ENCODE results near the gene FAM120A. TPM values are rescaled to one million over a fixed set of nuclear protein-coding genes. Genes with fewer than 3 reads are reported as not detected.

FAM120A gene
- total and polyA plus RNA-seq, 7 experiments from 2014 or later, result 9.0 to 136 (median 80.2) TPM

Small RNA genes lying within 50 kb of the gene (microRNA-seq; reads per million reads assigned to microRNA genes)
- not detected for gene MIR548AU (ENCODE audit: borderline microRNAs expressed)

Other genes starting within 250 kb of the FAM120A start
- 10 to 100 TPM; 36.7 to 49.5 (median 42.3) TPM for gene FAM120AOS, start 1.9 kb downstream of the FAM120A start, total RNA-seq
- 10 to 100 TPM; 54.8 to 62.1 TPM for gene FAM120AOS, start 1.9 kb downstream of the FAM120A start, polyA plus RNA-seq
- gene PHF2, start 124.9 kb downstream of the FAM120A start, total RNA-seq, result 10 to 100 TPM; 23.2 to 39.3 (median 29.6) TPM
- 1 to 10 TPM; 1.0 to 3.5 TPM for gene PHF2, start 124.9 kb downstream of the FAM120A start, polyA plus RNA-seq